Choroid plexus epithelial cell (primary cell): ENCODE data around the gene EDN1.

Experiments
- DNase-seq: peaks from one replicate; pipeline ENCODE4 v3.0.0-alpha.2; 2010; ENCODE audit warnings: low read depth
- H3K4me3 ChIP-seq: 2 replicates; pipeline ENCODE4 v1.5.1; 2011; ENCODE audit warnings: low read depth, mild to moderate bottlenecking, control low read depth, low read length, moderate library complexity
- TF ChIP-seq, protein P1 (sequence below): conservative IDR thresholded peaks from 2 replicates; pipeline ENCODE4 v1.5.1; 2011; ENCODE audit warnings: low read depth, mild to moderate bottlenecking, control low read depth, inconsistent platforms, low read length, moderate library complexity

EDN1 gene

GRCh38 chr6:12333128-12333527 lies 43.0 kb downstream of the EDN1 start:
- no peak overlapping the region for H3K4me3 ChIP-seq
- DNase-seq, result no peak
- TF ChIP-seq, protein P1, sequence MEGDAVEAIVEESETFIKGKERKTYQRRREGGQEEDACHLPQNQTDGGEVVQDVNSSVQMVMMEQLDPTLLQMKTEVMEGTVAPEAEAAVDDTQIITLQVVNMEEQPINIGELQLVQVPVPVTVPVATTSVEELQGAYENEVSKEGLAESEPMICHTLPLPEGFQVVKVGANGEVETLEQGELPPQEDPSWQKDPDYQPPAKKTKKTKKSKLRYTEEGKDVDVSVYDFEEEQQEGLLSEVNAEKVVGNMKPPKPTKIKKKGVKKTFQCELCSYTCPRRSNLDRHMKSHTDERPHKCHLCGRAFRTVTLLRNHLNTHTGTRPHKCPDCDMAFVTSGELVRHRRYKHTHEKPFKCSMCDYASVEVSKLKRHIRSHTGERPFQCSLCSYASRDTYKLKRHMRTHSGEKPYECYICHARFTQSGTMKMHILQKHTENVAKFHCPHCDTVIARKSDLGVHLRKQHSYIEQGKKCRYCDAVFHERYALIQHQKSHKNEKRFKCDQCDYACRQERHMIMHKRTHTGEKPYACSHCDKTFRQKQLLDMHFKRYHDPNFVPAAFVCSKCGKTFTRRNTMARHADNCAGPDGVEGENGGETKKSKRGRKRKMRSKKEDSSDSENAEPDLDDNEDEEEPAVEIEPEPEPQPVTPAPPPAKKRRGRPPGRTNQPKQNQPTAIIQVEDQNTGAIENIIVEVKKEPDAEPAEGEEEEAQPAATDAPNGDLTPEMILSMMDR, result no peak

GRCh38 chr6:12334526-12335130 lies 44.5 kb downstream of the EDN1 start:
- no peak for DNase-seq
- H3K4me3 ChIP-seq, result no peak overlapping the region
- TF ChIP-seq, protein P1, result no peak

GRCh38 chr6:12335131-12335527 lies 45.0 kb downstream of the EDN1 start:
- H3K4me3 ChIP-seq, result no peak overlapping the region
- TF ChIP-seq, protein P1, result no peak
- DNase-seq, result no peak

- TF ChIP-seq, protein P1, result no peak
- H3K4me3 ChIP-seq, result no peak overlapping the region
- DNase-seq, result no peak
These were observed 45.6 kb downstream of the EDN1 start for GRCh38 chr6:12335717-12336116.

- no peak overlapping the region for H3K4me3 ChIP-seq
- TF ChIP-seq, protein P1, result no peak
These were observed 46.2 kb downstream of the EDN1 start for GRCh38 chr6:12336121-12336971.

DNA sequence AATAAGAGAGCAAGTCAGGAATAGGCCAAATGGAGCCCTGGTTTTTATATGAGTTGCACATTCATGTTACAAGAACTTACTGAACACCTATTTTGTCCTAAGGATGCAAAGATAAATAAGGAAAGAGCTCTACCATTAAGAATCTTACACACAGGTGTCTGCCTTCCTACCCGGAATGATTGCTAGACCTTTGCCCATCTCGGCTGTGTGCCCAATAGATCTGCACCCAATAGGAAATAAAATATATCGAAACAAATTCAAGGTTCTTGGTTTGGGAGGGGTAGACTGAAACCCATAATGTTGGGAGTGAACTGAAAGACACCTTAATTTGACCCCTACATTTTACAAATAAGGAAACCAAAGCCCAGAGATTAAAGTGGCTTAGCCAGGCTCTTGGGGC lies 48.9 kb downstream of the EDN1 start:
- no peak for DNase-seq
- TF ChIP-seq, protein P1, result no peak
- no peak overlapping the region for H3K4me3 ChIP-seq

More at GRCh38 chr6:12336121-12336971, 46.2 kb downstream of the EDN1 start:
- DNase-seq, result no peak
